ENCODE data around the gene SMAD2.

SMAD2 gene
- total RNA-seq = 115 to 160 (median 128) reads per million in 3 donors

DNA sequence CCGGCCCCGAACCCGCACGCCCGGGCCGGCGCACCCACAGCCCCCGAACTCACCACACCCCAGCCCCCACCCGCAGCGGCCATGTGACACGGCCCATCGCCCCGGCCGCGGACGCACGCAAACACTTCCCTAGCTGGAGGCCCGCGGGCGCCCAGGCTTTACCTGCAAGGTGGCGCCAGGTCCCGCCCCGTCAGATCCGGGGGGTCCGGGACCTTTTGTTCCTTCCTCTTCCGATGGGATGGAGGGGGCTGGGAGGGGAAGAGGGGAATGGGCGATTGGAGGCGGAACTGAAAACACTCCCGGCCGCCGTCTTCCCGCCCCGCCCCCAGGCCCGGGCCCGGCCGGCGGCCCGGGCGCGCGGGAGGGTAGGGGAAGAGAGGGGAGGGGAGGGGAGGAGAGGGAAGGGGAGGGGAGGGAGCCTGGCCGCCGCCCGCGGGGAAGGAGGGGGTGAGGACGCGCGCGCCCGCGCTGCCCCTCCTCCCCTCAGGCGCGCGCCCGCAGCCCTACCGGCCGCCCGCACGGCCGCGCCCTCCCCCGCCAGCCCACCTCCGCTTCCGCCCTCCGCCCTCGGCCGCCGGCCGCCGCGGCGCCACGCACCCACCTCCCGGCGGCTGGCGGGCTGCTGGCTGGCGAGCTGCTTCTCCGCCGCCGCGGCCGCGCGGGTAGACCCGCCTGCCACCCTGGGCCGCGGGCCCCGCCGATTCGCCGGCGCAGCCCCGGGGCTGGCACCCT is at the start of gene SMAD2:
Gene SMAD2 (minus strand): TSS at position 461 of the 732 bp plus-strand sequence. CDS start 33,903 bp downstream, outside the sequence.
- Histone ChIP-seq H3K27ac (ENCODE audit: insufficient read depth, low read length, poor library complexity, severe bottlenecking) (peak within 1 kb of the TSS; percentile 92), H3K4me1 (ENCODE audit: control insufficient read depth, insufficient read depth, low read length, poor library complexity, severe bottlenecking) (peaks cover 30% of the 10 kb centered on the region), H3K9me3 (ENCODE audit: control insufficient read depth, low read length) (no peaks in the 10 kb centered on the region), H3K4me3 (ENCODE audit: insufficient read depth, low read depth, low read length, poor library complexity, severe bottlenecking) (peak within 1 kb of the TSS; percentile 97), H3K27me3 (replicated peaks; ENCODE audit: control insufficient read depth, insufficient read depth, low read length, poor library complexity, severe bottlenecking) (no peaks in the 10 kb centered on the region), H3K36me3 (ENCODE audit: control insufficient read depth, insufficient read depth, low read length) (no peaks in the 10 kb centered on the region)
- DNase-seq = peak; percentile 66 to 81 (median 78)

DNA sequence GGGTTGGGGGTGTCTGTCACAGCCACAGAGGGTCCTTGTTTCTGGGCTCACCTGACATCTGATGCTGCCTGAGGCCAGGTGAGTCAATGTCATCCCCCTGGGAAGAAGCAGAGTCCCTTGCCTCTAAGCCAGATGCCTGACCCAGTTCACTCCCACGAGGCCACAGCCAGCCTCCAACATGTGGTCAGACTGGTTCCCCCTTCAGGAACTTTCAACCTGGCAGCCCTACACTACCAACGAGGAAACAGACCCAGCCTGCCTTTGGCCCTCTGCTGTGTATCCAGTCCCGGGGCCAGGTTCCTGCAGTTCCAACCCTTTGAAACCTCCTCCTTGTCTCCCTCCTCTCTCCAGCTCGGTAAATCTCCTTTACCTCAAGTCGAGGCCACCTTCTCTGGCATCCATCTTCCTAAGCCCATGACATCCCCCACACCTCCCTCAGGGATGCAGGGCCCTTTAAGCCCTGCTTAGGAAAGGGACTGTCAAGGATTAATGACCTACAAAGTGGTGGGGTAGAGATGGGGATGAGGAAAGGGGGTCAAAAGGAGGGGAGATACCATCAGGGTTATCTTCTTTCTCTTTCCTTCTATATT is 49.2 kb upstream of the SMAD2 start:
- no peak for DNase-seq
- Histone ChIP-seq H3K4me3 (ENCODE audit: insufficient read depth, low read depth, low read length, poor library complexity, severe bottlenecking) (no peak overlapping the region), H3K4me1 (ENCODE audit: control insufficient read depth, insufficient read depth, low read length, poor library complexity, severe bottlenecking) (no peaks in the 10 kb centered on the region), H3K27me3 (replicated peaks; ENCODE audit: control insufficient read depth, insufficient read depth, low read length, poor library complexity, severe bottlenecking) (no peaks in the 10 kb centered on the region), H3K9me3 (ENCODE audit: control insufficient read depth, low read length) (no peaks in the 10 kb centered on the region), H3K36me3 (ENCODE audit: control insufficient read depth, insufficient read depth, low read length) (no peaks in the 10 kb centered on the region), H3K27ac (ENCODE audit: insufficient read depth, low read length, poor library complexity, severe bottlenecking) (no peak overlapping the region)

DNA sequence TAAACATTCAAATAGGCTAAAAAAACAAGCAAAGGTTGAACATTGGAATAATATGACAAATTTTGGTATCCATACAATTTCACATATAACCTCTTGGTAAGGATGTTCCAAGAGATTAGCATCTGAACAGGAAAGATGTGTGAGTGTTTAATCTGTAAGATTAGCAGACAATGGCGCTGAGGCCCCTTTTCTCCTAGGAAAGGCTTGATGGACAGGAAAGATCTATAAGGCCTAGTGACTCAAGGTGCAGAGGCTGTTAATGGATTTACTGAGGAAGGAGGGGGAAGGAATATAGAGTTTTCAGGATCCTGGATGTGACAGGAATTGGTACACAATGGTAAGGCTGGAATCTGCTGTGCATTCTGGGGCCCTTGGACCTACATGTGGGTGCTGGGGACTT is 48.1 kb upstream of the SMAD2 start:
- H3K27me3 ChIP-seq (replicated peaks; ENCODE audit: control insufficient read depth, insufficient read depth, low read length, poor library complexity, severe bottlenecking) = no peaks in the 10 kb centered on the region
- no peak for DNase-seq
- no peaks in the 10 kb centered on the region for H3K9me3 ChIP-seq (ENCODE audit: control insufficient read depth, low read length)
- no peak overlapping the region for H3K4me3 ChIP-seq (ENCODE audit: insufficient read depth, low read depth, low read length, poor library complexity, severe bottlenecking)
- H3K36me3 ChIP-seq (ENCODE audit: control insufficient read depth, insufficient read depth, low read length) = no peaks in the 10 kb centered on the region
- H3K27ac ChIP-seq (ENCODE audit: insufficient read depth, low read length, poor library complexity, severe bottlenecking) = no peak overlapping the region
- no peaks in the 10 kb centered on the region for H3K4me1 ChIP-seq (ENCODE audit: control insufficient read depth, insufficient read depth, low read length, poor library complexity, severe bottlenecking)

DNA sequence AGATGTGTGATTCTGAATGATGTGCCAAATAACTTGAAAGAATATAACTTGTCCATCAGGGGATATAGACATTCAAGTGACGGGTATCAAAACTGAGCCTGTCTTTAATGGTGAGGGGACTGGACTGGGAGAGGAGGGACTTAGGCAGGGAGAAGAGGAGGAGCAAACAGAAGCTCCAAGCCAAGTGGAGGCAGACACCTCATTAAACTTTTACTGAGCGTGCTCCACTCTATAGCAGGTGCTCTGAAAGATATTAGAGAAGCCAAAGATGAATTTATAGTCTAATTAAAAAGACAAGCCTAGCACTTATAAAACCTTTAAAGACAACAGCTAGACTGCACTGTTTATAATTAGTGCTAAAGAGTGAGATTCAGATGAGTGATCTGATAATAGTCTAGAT is 47.7 kb upstream of the SMAD2 start:
- H3K4me3 ChIP-seq (ENCODE audit: insufficient read depth, low read depth, low read length, poor library complexity, severe bottlenecking) = no peak overlapping the region
- H3K36me3 ChIP-seq (ENCODE audit: control insufficient read depth, insufficient read depth, low read length) = no peaks in the 10 kb centered on the region
- H3K4me1 ChIP-seq (ENCODE audit: control insufficient read depth, insufficient read depth, low read length, poor library complexity, severe bottlenecking) = no peaks in the 10 kb centered on the region
- DNase-seq = no peak
- no peaks in the 10 kb centered on the region for H3K27me3 ChIP-seq (replicated peaks; ENCODE audit: control insufficient read depth, insufficient read depth, low read length, poor library complexity, severe bottlenecking)
- no peak overlapping the region for H3K27ac ChIP-seq (ENCODE audit: insufficient read depth, low read length, poor library complexity, severe bottlenecking)
- no peaks in the 10 kb centered on the region for H3K9me3 ChIP-seq (ENCODE audit: control insufficient read depth, low read length)

DNA sequence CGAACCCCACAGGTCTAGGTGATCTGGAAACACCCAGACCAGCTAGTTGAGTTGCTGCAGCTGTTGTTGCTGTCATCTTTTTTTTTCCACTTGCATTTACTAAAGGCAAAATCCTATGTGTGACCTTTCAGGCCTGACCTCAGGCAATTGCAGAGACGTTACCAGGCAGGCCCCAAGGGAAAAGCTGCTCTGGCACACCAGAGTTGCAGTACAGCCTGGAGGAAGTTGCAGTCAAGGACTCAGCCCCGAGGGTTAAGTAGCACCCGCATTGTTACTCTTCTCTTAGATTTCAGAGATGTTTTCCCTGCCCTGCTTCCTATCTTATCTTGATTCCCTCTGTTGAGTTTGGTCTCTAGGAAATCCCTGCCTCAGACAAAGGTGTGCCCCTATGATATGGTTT is 45.2 kb upstream of the SMAD2 start:
- H3K36me3 ChIP-seq (ENCODE audit: control insufficient read depth, insufficient read depth, low read length) = no peaks in the 10 kb centered on the region
- no peaks in the 10 kb centered on the region for H3K9me3 ChIP-seq (ENCODE audit: control insufficient read depth, low read length)
- H3K4me3 ChIP-seq (ENCODE audit: insufficient read depth, low read depth, low read length, poor library complexity, severe bottlenecking) = no peak overlapping the region
- no peak overlapping the region for H3K27ac ChIP-seq (ENCODE audit: insufficient read depth, low read length, poor library complexity, severe bottlenecking)
- DNase-seq = no peak
- H3K27me3 ChIP-seq (replicated peaks; ENCODE audit: control insufficient read depth, insufficient read depth, low read length, poor library complexity, severe bottlenecking) = no peaks in the 10 kb centered on the region
- H3K4me1 ChIP-seq (ENCODE audit: control insufficient read depth, insufficient read depth, low read length, poor library complexity, severe bottlenecking) = no peaks in the 10 kb centered on the region

DNA sequence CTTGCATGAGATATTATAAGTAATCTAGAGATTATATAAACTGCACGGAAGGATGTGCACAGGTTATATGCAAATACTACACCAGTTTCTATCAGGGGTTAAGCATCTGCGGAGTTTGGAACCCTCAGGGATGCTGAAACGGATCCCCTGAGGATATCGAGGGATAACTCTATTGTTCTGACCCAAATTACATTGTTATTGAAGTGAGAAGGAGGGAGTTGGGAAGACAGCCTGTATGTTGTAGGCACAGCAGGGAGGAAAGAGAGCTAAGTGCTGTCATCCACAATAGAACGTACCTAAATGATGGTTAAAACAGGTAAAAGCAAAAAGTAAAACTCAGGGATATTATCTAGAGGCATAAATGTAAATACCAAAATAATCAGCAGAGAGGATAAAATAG is 44.6 kb upstream of the SMAD2 start:
- no peaks in the 10 kb centered on the region for H3K9me3 ChIP-seq (ENCODE audit: control insufficient read depth, low read length)
- no peaks in the 10 kb centered on the region for H3K27me3 ChIP-seq (replicated peaks; ENCODE audit: control insufficient read depth, insufficient read depth, low read length, poor library complexity, severe bottlenecking)
- H3K27ac ChIP-seq (ENCODE audit: insufficient read depth, low read length, poor library complexity, severe bottlenecking) = no peak overlapping the region
- DNase-seq = no peak
- H3K4me1 ChIP-seq (ENCODE audit: control insufficient read depth, insufficient read depth, low read length, poor library complexity, severe bottlenecking) = no peaks in the 10 kb centered on the region
- H3K4me3 ChIP-seq (ENCODE audit: insufficient read depth, low read depth, low read length, poor library complexity, severe bottlenecking) = no peak overlapping the region
- no peaks in the 10 kb centered on the region for H3K36me3 ChIP-seq (ENCODE audit: control insufficient read depth, insufficient read depth, low read length)

DNA sequence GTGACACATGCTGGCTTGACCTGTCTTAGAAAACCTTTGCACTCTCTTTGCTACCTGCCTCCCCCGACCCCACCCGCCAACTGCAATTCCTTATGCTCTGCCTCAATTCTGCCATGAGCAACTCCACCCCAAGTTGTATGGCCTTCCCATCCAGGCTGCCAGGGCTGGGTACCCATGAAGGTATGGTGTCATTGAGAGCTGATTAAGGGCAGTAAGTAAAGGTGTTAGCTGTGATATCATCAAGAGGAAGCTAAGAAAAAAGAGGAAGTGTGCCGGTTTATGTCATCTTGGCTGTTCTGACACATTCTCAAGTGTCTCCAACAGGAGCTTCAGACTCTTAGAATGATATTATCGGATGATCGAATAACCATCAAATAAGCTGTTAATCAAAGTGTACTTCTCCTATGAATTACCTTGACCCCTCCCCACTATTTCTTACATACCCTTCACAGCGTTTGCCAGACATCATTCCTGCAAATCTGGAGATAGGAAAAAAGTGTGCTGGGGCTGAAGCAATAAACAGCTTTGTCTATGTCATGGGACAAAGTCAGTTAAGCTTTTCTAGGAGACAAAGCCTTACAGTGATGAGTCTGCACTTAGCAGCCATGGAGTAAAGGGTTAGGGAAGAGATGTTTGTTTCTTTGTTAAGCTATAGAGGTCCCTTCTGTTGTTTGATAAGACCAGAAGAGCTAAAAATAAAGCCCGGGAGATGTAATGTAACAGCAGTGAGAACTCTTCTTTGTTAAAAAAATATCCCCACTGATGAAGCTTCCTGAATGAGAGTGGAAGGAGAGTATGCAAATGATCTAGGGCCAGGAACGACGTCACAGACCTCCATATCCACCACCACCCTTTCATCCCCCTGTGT is 40.4 kb upstream of the SMAD2 start:
- H3K27ac ChIP-seq (ENCODE audit: insufficient read depth, low read length, poor library complexity, severe bottlenecking) = no peak overlapping the region
- no peak overlapping the region for H3K4me3 ChIP-seq (ENCODE audit: insufficient read depth, low read depth, low read length, poor library complexity, severe bottlenecking)
- DNase-seq = no peak

DNA sequence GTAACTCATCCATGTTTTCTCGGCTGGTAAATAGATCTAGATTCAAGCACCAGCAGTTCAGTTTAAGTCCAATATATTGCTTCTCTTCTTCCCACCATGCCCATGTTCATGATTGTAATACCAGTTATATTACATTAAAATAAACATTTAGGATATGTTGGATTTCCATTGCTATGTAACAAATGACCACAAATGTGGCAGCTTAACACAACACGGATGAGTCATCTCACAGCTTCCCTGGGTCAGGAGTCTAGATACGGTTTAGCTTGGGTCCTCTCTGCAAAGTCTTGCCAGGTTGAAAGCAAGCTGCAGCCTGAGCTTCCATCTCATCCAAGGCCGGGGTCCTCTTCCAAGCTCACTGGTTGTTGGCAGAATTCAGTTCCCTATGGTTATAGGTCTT is 39.4 kb upstream of the SMAD2 start:
- no peak for DNase-seq
- H3K27ac ChIP-seq (ENCODE audit: insufficient read depth, low read length, poor library complexity, severe bottlenecking) = no peak overlapping the region
- no peaks in the 10 kb centered on the region for H3K9me3 ChIP-seq (ENCODE audit: control insufficient read depth, low read length)
- no peaks in the 10 kb centered on the region for H3K27me3 ChIP-seq (replicated peaks; ENCODE audit: control insufficient read depth, insufficient read depth, low read length, poor library complexity, severe bottlenecking)
- H3K4me1 ChIP-seq (ENCODE audit: control insufficient read depth, insufficient read depth, low read length, poor library complexity, severe bottlenecking) = no peaks in the 10 kb centered on the region
- H3K36me3 ChIP-seq (ENCODE audit: control insufficient read depth, insufficient read depth, low read length) = no peaks in the 10 kb centered on the region
- no peak overlapping the region for H3K4me3 ChIP-seq (ENCODE audit: insufficient read depth, low read depth, low read length, poor library complexity, severe bottlenecking)

More for the DNA sequence above, 40.4 kb upstream of the SMAD2 start:
- no peaks in the 10 kb centered on the region for H3K4me1 ChIP-seq (ENCODE audit: control insufficient read depth, insufficient read depth, low read length, poor library complexity, severe bottlenecking)
- H3K9me3 ChIP-seq (ENCODE audit: control insufficient read depth, low read length) = no peaks in the 10 kb centered on the region
- no peaks in the 10 kb centered on the region for H3K27me3 ChIP-seq (replicated peaks; ENCODE audit: control insufficient read depth, insufficient read depth, low read length, poor library complexity, severe bottlenecking)
- no peaks in the 10 kb centered on the region for H3K36me3 ChIP-seq (ENCODE audit: control insufficient read depth, insufficient read depth, low read length)

DNA sequence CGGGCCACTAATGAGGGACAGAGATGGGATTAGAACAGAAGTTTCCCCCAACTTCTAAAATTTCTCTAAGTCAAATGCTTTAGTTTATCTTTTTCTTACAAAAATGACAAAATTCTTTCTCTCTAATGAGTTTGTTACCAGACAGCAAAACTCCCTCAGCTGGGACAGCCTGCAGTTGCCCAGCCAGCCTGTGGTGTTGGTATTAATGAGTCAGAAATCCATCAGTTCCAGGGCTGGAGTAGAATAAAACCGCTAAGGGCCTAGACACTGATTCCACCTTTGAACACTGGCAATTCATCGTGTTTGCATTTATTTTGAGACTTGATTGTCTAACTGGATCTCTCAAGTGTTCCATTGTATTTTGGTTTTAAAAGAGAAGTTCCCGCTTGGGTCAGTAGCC is 38.3 kb upstream of the SMAD2 start:
- H3K36me3 ChIP-seq (ENCODE audit: control insufficient read depth, insufficient read depth, low read length) = no peaks in the 10 kb centered on the region
- H3K4me3 ChIP-seq (ENCODE audit: insufficient read depth, low read depth, low read length, poor library complexity, severe bottlenecking) = no peak overlapping the region
- H3K9me3 ChIP-seq (ENCODE audit: control insufficient read depth, low read length) = no peaks in the 10 kb centered on the region
- H3K27me3 ChIP-seq (replicated peaks; ENCODE audit: control insufficient read depth, insufficient read depth, low read length, poor library complexity, severe bottlenecking) = no peaks in the 10 kb centered on the region
- H3K27ac ChIP-seq (ENCODE audit: insufficient read depth, low read length, poor library complexity, severe bottlenecking) = no peak overlapping the region
- DNase-seq = no peak
- no peaks in the 10 kb centered on the region for H3K4me1 ChIP-seq (ENCODE audit: control insufficient read depth, insufficient read depth, low read length, poor library complexity, severe bottlenecking)

All from effector memory CD4-positive, alpha-beta T cell (primary cell).